Activated CD4-positive, CD25-positive, alpha-beta regulatory T cell treated with anti-CD3 and anti-CD28 coated beads, Interleukin-2, amount 50 U/mL, for 24 hours (primary cell): Measurements from ENCODE around the gene DTX1.
"Not testable (repeated sequence)": the region's sequence is repeated elsewhere in the genome, so short reads cannot be mapped to it uniquely, and the experiment has no call there.

Source experiments
- ATAC-seq, 2 donors: fragments of 150-1000 bp; cut with Tn5 transposase; one replicate each; pipeline ENCODE4 v1.10.0; 2021; ENCODE audit warnings: mild to moderate bottlenecking in 1 of 2, moderate library complexity in 1 of 2

DTX1 gene

DNA sequence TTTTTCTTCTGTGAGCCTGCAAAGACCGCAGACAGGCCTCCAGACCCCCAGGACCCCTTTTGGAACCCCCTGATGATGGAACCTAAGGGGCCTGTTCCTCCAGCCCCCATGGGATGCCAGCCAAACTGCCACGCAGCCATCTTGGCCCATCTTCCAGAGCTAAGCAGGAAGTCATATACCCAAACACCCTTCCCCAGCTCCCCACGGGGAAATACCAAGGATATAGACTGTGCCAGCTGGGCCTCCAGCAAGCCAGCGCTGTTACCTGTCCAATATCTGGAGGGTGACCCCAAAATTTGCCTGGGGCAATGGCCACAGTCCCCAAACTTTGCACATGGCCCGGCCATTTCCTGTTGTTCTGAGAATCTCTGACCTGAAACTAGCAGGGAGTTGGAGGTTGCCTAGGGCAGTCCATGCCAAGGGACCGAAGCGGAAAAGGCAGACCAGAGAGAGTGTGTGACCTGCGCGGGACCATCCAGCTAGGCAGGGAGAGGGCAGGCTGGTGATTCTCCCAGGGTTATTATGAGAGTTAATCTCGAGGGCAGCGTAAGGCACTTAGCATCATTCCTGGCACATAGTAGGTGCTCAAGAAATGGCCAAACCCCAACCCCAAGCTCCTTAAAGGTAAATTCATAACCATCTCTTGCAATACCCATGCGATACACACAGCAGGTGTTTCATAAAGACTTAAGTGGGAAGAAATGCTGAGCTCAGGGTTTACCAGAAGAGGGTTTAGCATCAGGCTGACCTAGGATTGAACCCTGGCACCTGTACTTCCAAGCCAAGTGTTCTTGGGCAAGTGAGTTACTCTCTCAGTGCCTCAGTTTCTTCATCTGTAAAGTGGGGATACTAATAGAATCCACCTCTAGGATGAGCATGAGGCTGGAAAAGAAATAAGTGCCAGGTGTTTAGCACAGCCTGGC is 81.6 kb downstream of the DTX1 start:
- ATAC-seq = no peak

DNA sequence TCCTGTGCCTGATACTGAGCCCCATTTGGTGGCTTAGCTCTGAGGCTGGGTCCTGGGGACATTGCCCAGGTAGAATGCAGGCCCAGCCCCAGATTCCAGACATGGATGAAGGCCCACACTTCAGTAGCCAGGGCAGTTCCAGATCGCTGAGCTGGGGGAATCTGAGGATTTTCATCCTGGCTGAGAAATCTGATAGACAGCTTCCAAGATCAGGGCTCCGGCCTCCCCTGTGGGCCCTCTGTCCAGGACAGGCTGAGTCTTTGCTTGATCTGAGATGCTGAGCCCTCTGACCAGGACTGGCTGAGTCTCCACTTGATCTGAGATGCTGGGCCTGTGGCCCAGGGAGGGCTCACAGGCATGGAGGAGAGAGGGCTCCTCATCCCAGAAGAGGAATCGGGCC is 82.3 kb downstream of the DTX1 start:
- no peak for ATAC-seq

DNA sequence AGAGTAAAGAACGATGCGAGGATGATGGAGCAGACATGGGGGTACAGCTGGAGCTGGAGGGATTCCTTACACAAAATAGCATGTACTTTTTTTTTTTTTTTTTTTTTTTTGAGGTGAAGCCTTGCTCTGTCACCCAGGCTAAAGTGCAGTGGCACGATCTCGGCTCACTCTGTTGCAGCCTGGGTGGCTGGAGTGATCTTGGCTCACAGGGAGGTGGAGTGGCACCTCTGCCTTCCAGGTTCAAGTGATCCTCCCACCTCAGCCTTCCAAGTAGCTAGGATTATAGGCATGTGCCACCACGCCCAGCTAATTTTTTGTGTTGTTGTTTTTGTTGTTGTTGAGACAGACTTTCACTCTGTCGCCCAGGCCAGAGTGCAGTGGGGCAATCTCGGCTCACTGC is 84.2 kb downstream of the DTX1 start:
- ATAC-seq = no peak

DNA sequence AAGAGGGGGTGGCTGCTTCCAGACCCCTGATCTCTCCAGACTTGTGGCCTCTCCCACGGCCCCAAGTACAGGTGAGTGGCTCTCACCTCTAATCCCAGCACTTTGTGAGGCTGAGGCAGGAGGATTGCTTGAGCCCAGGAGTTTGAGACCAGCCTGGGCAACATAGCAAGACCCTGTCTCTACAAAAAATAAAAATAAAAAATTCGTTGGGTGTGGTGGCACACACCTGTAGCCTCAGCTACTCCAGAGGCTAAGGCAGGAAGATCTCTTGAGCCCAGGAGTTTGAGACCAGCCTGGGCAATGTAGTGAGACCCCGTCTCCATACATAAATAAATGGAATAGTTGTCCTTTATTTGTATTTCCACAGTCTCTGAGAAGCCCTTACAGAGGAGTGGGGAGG is 85.2 kb downstream of the DTX1 start:
- not testable (repeated sequence) for ATAC-seq

DNA sequence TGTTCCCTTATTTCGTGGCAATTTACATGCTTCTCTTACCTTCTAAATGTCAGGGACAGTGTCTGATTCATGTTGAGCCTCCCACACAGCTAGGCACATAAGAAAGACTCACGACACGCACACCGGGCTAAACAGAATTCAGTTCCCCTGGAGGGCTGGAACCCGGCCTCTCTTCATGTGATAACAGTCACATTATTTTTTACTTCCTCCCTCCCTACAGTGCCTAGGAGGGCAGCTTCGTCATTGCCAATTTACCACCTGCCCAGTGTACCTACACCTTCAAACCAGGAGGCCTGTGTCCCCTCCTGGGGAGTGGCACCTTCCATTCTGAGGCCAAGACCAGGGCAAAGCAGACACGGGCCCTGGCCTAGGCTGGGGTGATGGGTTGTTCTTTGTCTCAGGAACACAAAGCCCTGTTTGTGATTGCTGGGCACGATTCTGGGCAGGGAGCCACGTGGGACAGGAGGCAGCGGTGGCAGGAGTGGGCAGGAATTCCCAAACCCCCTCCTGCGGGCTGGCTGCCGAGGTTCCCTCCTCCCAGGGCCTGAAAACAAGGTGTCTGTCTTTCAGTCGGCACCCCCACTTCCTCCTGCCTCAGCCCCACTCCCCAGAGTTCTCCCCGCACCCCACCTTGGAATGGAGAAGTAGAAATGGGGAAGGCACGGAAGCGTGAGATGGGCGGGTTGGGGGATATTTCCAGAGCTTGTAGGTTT is 85.8 kb downstream of the DTX1 start:
- peak; percentile 89 to 92 for ATAC-seq

DNA sequence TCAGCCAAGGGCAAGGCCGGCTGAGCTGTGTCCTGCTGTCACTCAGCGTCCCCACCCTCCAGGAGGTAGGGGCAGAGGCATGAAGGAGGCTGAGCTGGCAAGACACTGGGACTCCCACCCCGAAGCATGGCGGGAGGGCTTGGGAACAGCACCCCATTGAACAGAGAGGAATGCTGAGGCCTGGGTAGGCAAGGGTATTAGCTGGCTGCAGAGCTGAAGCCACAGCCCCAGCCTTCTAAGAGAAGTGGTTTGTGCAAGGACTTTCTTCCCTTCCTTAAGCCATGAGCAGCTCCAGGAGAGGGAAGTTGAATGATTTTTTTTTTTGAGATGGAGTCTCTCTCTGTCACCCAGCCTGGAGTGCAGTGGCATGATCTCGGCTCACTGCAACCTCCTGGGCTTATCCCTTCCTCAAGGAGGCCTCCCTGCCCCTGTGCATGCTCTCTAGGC is 86.4 kb downstream of the DTX1 start:
- no peak for ATAC-seq

DNA sequence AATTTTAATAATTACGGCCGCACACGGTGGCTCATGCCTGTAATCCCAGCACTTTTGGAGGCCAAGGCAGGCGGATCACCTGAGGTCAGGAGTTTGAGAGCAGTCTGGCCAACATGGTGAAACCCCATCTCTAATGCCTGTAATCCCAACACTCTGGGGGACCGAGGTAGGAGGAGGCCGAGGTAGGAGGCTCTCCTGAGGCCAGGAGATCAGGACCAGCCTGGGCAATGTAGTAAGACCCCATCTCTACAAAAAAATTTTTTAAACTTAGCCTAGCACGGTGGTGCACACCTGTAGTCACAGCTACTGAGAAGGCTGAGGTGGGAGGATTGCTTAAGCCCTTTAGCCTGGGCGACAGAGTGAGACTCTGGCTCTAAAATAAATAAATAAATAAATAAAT is 87.4 kb downstream of the DTX1 start:
- no peak for ATAC-seq

DNA sequence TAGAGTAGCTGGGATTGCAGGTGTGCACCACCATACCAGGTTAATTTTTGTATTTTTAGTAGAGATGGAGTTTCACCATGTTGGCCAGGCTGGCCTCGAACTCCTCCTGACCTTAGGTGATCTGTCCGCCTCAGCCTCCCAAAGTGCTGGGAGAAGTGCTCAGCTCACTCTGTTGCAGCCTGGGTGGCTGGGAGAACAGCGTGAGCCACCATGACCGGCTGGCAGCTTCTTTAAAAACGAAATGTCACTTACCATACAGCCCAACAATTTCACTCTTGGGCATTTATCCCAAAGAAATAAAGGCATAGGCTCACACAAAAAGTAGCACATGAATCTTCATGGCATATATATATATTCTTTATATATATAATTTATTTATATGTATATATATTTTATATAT is 88.3 kb downstream of the DTX1 start:
- ATAC-seq = no peak

DNA sequence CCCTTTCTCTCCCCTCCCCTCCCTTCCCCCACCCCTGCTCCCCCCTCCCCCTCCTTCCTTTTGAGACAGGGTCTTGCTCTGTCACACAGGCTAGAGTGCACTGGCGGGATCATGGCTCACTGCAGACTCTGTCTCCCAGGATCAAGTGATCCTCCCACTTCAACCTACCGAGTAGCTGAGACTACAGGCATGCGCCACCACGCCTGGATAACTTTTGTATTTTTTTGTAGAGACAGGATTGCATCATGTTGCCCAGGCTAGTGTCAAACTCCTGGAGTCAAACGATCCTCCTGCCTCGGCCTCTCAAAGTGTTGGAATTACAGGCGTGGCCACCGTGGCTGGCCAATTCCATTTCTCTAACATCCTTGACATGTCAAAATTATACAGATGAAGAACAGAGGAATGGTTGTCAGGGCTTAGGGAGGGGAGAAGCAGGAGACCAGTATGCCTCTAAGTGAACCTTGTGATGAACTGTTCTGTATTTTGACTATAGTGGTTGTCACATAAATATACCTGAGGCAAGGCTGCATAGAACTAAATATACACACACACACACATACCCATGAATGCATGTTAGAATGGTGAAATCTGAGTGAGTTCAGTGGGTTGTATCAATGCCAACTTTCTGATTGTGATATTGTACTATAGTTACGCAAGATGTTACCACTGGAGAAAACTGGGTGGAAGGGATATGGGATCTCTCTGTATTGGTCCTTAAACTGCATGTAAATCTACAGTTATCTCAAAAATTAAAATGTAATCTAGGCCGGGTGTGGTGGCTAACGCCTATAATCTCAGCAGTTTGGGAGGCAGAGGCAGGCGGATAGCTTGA is 89.4 kb downstream of the DTX1 start:
- ATAC-seq = no peak

- ATAC-seq = no peak
Observed at GRCh38 chr12:113146999-113147398, 90.5 kb downstream of the DTX1 start.
